CD14-positive monocyte (primary cell): ENCODE results near the gene FAT4. TPM values are rescaled to one million over a fixed set of nuclear protein-coding genes. Genes with fewer than 3 reads are reported as not detected.

Experiments
- DNase-seq, 3 donors: peaks; one replicate each; pipeline ENCODE4 v3.0.0-alpha.2; 2011 to 2022
- H2AFZ ChIP-seq: 2 replicates; pipeline ENCODE4 v1.6.0; 2012; ENCODE audit warnings: mild to moderate bottlenecking, low read depth, low read length, inconsistent platforms; ENCODE audit not compliant: insufficient read depth, poor library complexity, severe bottlenecking
- H3K27ac ChIP-seq, 2 donors: 1 replicate in 1 of 2; 2 replicates in 1 of 2; pipeline ENCODE4 v1.5.1; 2012 to 2013; ENCODE audit warnings: low read length in 2 of 2, control low read depth in 1 of 2, inconsistent platforms in 1 of 2, low read depth in 1 of 2, mild to moderate bottlenecking in 1 of 2
- H3K27me3 ChIP-seq, 2 donors: one replicate each; pipeline versions ENCODE4 v1.6.0 to v1.6.1; 2011 to 2013; ENCODE audit warnings: low read length in 2 of 2; ENCODE audit not compliant: control insufficient read depth in 2 of 2, insufficient read depth in 2 of 2
- H3K36me3 ChIP-seq, 2 donors: replicated peaks in 1 of 2; 1 replicate in 1 of 2; 2 replicates in 1 of 2; pipeline versions ENCODE4 v1.5.1 to v1.6.1; 2012 to 2013; ENCODE audit warnings: low read length in 2 of 2, control low read depth in 1 of 2, inconsistent platforms in 1 of 2, mild to moderate bottlenecking in 1 of 2; ENCODE audit not compliant: insufficient read depth in 2 of 2, control insufficient read depth in 1 of 2
- H3K4me1 ChIP-seq, 2 donors: 1 replicate in 1 of 2; 2 replicates in 1 of 2; pipeline versions ENCODE4 v1.5.1 to v1.6.1; 2012 to 2013; ENCODE audit warnings: low read length in 2 of 2, control low read depth in 1 of 2, inconsistent platforms in 1 of 2, mild to moderate bottlenecking in 1 of 2, moderate library complexity in 1 of 2; ENCODE audit not compliant: insufficient read depth in 2 of 2, control insufficient read depth in 1 of 2
- H3K4me2 ChIP-seq: replicated peaks from 2 replicates; pipeline ENCODE3; 2012; ENCODE audit warnings: low read length, moderate library complexity, mild to moderate bottlenecking; ENCODE audit not compliant: poor library complexity, severe bottlenecking; ENCODE audit errors: extremely low read depth
- H3K4me3 ChIP-seq, 3 experiments: fragments of 200-600 bp in 1 of 3; sonication (generic) in 1 of 3; replicated peaks in 1 of 3; 1 replicate in 2 of 3; 2 replicates in 1 of 3; pipeline ENCODE4 v1.5.1; 2011 to 2013; ENCODE audit warnings: low read length in 3 of 3, mild to moderate bottlenecking in 3 of 3, control low read depth in 2 of 3, low read depth in 2 of 3, inconsistent platforms in 1 of 3, moderate library complexity in 1 of 3
- H3K79me2 ChIP-seq: 2 replicates; pipeline ENCODE4 v1.6.0; 2012; ENCODE audit warnings: mild to moderate bottlenecking, control low read depth, inconsistent platforms, low read length, moderate library complexity; ENCODE audit not compliant: insufficient read depth
- H3K9ac ChIP-seq: 2 replicates; pipeline ENCODE4 v1.6.0; 2017; ENCODE audit warnings: low read length, mild to moderate bottlenecking; ENCODE audit not compliant: insufficient read depth, poor library complexity, severe bottlenecking
- H3K9me3 ChIP-seq, 2 donors: replicated peaks in 1 of 2; 1 replicate in 1 of 2; 2 replicates in 1 of 2; pipeline versions ENCODE4 v1.5.1 to v1.6.1; 2012 to 2013; ENCODE audit warnings: low read length in 2 of 2, control low read depth in 1 of 2; ENCODE audit not compliant: control insufficient read depth in 1 of 2, insufficient read depth in 1 of 2
- H4K20me1 ChIP-seq: 2 replicates; pipeline ENCODE4 v1.6.0; 2012; ENCODE audit warnings: mild to moderate bottlenecking, low read length, control low read depth, moderate library complexity; ENCODE audit not compliant: insufficient read depth
- H3K27ac Mint-ChIP-seq, 7 donors: one replicate each; pipeline ENCODE4 v1.8.0; 2020; ENCODE audit warnings: mild to moderate bottlenecking in 7 of 7, mixed read lengths in 7 of 7, moderate library complexity in 6 of 7, inconsistent platforms in 2 of 7
- H3K27me3 Mint-ChIP-seq, 3 donors: one replicate each; pipeline ENCODE4 v1.8.0; 2021 to 2022; ENCODE audit warnings: low read depth in 3 of 3, mild to moderate bottlenecking in 3 of 3, mixed read lengths in 3 of 3, moderate library complexity in 3 of 3, inconsistent platforms in 1 of 3
- H3K36me3 Mint-ChIP-seq, 2 donors: one replicate each; pipeline ENCODE4 v1.8.0; 2020; ENCODE audit warnings: mixed read lengths in 2 of 2, inconsistent platforms in 1 of 2, mild to moderate bottlenecking in 1 of 2
- H3K4me1 Mint-ChIP-seq: one replicate; pipeline ENCODE4 v1.8.0; 2020; ENCODE audit warnings: mild to moderate bottlenecking, mixed read lengths
- H3K4me3 Mint-ChIP-seq, 2 donors: one replicate each; pipeline ENCODE4 v1.8.0; 2020; ENCODE audit warnings: mild to moderate bottlenecking in 2 of 2, mixed read lengths in 2 of 2, moderate library complexity in 1 of 2
- H3K9me3 Mint-ChIP-seq, 7 donors: one replicate each; pipeline ENCODE4 v1.8.0; 2020 to 2022; ENCODE audit warnings: mixed read lengths in 7 of 7, mild to moderate bottlenecking in 6 of 7, moderate library complexity in 6 of 7, inconsistent platforms in 2 of 7
- WGBS: methylation state at CpG from one replicate; pipeline ENCODE4 v1.1.5; 2013; ENCODE audit warnings: missing lambda C conversion rate; ENCODE audit not compliant: insufficient coverage; 5-methylcytosine and 5-hydroxymethylcytosine counted together
- intact Hi-C, 2 donors: fragments of 100-400 bp; cut with micrococcal nuclease; formaldehyde crosslinking; loops; one replicate each; pipeline versions ENCODE4 v1.15.0 to v1.15.1; 2023
- polyA plus RNA-seq, 3 donors: library from polyadenylated mRNA; depleted of rRNA in 1 of 3; unstranded in 2 of 3; stranded (reverse) in 1 of 3; fragments of 300-500 nt in 2 of 3; fragments of >200 nt in 1 of 3; fragmentation: Illumina TruSeq in 2 of 3; gene quantifications; 1 replicate in 2 of 3; 2 replicates in 1 of 3; pipeline ENCODE4 v1.2.3, GENCODE V29; 2012 to 2021
- small RNA-seq: library from RNA; depleted of rRNA; stranded (forward); fragments of <200 nt; gene quantifications from one replicate; pipeline ENCODE3, GENCODE V24; 2012; ENCODE audit warnings: low read depth; ENCODE audit not compliant: insufficient read length
- TF ChIP-seq, protein P1 (sequence below): fragments of 200-600 bp; IDR thresholded peaks from one replicate; pipeline ENCODE4 v1.8.0; 2022; ENCODE audit warnings: antibody characterized with exemption, mild to moderate bottlenecking

FAT4 gene
- polyA plus RNA-seq, 3 donors = not detected

- 73% methylated on average over 4 of the region's 8 CpGs for WGBS
- TF ChIP-seq, protein P1, sequence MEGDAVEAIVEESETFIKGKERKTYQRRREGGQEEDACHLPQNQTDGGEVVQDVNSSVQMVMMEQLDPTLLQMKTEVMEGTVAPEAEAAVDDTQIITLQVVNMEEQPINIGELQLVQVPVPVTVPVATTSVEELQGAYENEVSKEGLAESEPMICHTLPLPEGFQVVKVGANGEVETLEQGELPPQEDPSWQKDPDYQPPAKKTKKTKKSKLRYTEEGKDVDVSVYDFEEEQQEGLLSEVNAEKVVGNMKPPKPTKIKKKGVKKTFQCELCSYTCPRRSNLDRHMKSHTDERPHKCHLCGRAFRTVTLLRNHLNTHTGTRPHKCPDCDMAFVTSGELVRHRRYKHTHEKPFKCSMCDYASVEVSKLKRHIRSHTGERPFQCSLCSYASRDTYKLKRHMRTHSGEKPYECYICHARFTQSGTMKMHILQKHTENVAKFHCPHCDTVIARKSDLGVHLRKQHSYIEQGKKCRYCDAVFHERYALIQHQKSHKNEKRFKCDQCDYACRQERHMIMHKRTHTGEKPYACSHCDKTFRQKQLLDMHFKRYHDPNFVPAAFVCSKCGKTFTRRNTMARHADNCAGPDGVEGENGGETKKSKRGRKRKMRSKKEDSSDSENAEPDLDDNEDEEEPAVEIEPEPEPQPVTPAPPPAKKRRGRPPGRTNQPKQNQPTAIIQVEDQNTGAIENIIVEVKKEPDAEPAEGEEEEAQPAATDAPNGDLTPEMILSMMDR = no peak
- H3K36me3 ChIP-seq = no peaks in the 10 kb centered on the region
- H3K9me3 ChIP-seq = peaks cover 0 to 5% of the 10 kb centered on the region in 2 donors
- H3K4me3 ChIP-seq = no peak overlapping the region
- intact Hi-C loops = no loop called here
- peaks cover 0 to 3% (median 2%) of the 10 kb centered on the region in 7 donors for H3K9me3 Mint-ChIP-seq
- no peaks in the 10 kb centered on the region for H3K4me1 Mint-ChIP-seq
- no peaks in the 10 kb centered on the region for H3K4me1 ChIP-seq
- H3K9ac ChIP-seq = no peak overlapping the region
- no peaks in the 10 kb centered on the region for H4K20me1 ChIP-seq
- no peak for DNase-seq
- no peaks in the 10 kb centered on the region for H3K79me2 ChIP-seq
- no peaks in the 10 kb centered on the region for H3K27me3 ChIP-seq
- H3K4me2 ChIP-seq = no peak overlapping the region
- H3K27ac ChIP-seq = no peak overlapping the region
- no peaks in the 10 kb centered on the region for H3K36me3 Mint-ChIP-seq
- peaks cover 0 to 2% (median 0%) of the 10 kb centered on the region in 3 donors for H3K27me3 Mint-ChIP-seq
- H3K4me3 Mint-ChIP-seq = no peak overlapping the region
- H3K27ac Mint-ChIP-seq = no peak overlapping the region
- no peak overlapping the region for H2AFZ ChIP-seq
Observed at GRCh38 chr4:125359960-125360634, 45.3 kb downstream of the FAT4 start.

DNA sequence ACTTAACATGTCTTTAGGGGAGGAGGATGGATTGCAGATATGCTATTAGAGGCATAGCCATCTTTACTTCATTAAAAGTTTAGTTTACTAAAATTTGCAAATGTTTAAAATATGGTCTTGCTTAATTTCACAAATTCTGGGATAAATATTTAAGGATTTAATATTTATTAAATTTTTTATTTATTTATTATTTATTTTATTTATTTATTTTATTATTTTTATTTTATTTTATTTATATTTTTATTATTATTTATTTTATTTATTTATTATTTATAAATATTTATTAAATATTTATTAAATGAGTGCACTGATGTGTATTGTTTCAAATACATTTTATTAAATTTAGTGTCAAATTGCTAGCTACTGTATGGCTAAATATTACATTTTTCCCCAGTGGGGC, 46.0 kb downstream of the FAT4 start:
- H3K4me2 ChIP-seq = no peak overlapping the region
- intact Hi-C loops = no loop called here
- H3K27ac Mint-ChIP-seq = no peak overlapping the region

More for the DNA sequence above, 46.0 kb downstream of the FAT4 start:
- Mint-ChIP-seq H3K4me1 (no peaks in the 10 kb centered on the region), H3K9me3 (peaks cover 0 to 3% (median 2%) of the 10 kb centered on the region in 7 donors), H3K36me3 (no peaks in the 10 kb centered on the region), H3K4me3 (no peak overlapping the region), H3K27me3 (peaks cover 0 to 2% (median 0%) of the 10 kb centered on the region in 3 donors)
- Histone ChIP-seq H3K36me3 (no peaks in the 10 kb centered on the region), H2AFZ (no peak overlapping the region), H3K79me2 (no peaks in the 10 kb centered on the region), H3K27ac (no peak overlapping the region), H3K9ac (no peak overlapping the region), H3K4me3 (no peak overlapping the region), H3K4me1 (no peaks in the 10 kb centered on the region), H3K9me3 (peaks cover 2 to 5% of the 10 kb centered on the region in 2 donors), H3K27me3 (no peaks in the 10 kb centered on the region), H4K20me1 (no peaks in the 10 kb centered on the region)
- no peak for DNase-seq
- TF ChIP-seq, protein P1 = no peak

Small RNA genes lying within 50 kb of the gene (small RNA-seq; reads per million reads assigned to genes)
- gene RF00019 = not detected
